Stimulated activated CD4-positive, alpha-beta T cell treated with anti-CD3 and anti-CD28 coated beads, TNF-alpha, amount 100 ng/mL, for 48 hours (primary cell): ENCODE measurements around the gene TJP2.
A peak's percentile ranks its signal among the peaks of the same experiment; 100 is the strongest.
"Not testable (repeated sequence)": the region's sequence is repeated elsewhere in the genome, so short reads cannot be mapped to it uniquely, and the experiment has no call there.

ENCODE experiments used
- DNase-seq, 3 donors: peaks; one replicate each; pipeline ENCODE4 v3.0.0-alpha.2; 2020; ENCODE audit warnings: low read depth in 3 of 3

The TJP2 gene

GRCh38 chr9:69158471-69158870 lies 15.6 kb upstream of the TJP2 start:
- no peak for DNase-seq

DNA sequence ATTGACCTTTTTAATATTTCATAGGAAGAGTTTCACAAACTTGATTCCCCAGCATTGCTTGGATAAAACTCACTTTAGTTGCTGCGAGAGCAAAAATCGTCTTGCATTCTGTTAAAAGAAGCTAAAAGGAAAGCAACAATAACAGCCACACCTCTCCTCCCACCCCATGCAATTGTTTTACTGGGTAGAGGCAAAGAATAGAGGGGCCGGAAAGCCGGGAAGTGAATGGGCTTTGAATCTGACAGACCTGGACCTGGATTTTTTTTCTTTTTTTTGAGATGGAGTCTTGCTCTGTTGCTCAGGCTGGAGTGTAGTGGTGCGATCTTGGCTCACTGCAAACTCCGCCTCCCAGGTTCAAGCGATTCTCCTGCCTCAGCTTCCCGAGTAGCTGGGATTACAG lies 9.5 kb upstream of the TJP2 start:
- not testable (repeated sequence) for DNase-seq

DNA sequence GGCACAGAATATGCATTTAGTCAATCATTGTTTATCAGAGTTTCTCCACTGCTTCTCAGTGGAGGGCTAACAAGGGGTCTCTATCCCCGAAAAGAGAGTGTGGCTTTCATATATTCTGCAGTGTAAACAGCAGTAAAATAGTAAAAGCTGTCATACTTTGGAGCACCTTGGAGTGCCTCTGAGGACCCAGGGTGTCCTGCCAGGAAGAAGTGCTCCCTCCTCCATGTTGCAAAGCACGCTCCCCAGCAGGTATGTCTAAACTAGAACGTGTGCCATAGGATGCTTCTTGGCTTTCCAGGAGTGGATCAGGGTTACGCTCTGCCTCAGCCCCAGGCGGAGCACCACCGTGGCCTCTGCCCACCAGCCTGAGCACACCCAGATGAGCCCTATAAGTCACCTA lies 8.5 kb upstream of the TJP2 start:
- DNase-seq, result no peak

GRCh38 chr9:69168709-69169217 lies 5.3 kb upstream of the TJP2 start:
- DNase-seq, result peak in 2 of 3 donors; percentile 65 to 70

- no peak for DNase-seq
Observed at GRCh38 chr9:69170231-69170630, 3.8 kb upstream of the TJP2 start.

GRCh38 chr9:69171049-69171448 lies 3.0 kb upstream of the TJP2 start:
- DNase-seq, result no peak

GRCh38 chr9:69171517-69171916 lies 2.6 kb upstream of the TJP2 start:
- DNase-seq, result no peak

- DNase-seq, result no peak
Observed at GRCh38 chr9:69172895-69173294, 1.2 kb upstream of the TJP2 start.

DNA sequence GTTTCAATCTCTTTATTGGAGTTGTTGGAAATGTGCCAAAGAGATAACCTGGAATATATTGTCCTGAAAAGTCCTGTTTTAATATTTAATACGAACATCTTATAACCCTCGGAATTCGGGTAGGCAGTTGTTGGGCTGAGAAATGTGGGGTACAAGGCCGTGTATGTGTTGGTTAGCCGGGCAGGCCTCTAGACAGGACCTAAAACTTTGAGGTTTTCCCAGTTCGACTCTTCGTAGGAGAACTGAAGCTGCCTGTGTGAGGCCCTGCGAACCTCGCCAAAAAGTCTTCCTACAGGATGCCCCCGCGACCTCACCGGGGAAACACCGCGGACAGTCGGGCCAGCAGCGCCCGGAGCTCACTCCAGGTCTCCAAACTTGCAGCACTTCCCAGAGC lies 583 bp upstream of the TJP2 start:
- DNase-seq, result no peak

- peak in 1 of 3 donors; percentile 29 for DNase-seq
Observed at GRCh38 chr9:69174616-69175463, 763 bp downstream of the TJP2 start.

GRCh38 chr9:69175486-69175885 lies 1.4 kb downstream of the TJP2 start:
- no peak for DNase-seq

DNA sequence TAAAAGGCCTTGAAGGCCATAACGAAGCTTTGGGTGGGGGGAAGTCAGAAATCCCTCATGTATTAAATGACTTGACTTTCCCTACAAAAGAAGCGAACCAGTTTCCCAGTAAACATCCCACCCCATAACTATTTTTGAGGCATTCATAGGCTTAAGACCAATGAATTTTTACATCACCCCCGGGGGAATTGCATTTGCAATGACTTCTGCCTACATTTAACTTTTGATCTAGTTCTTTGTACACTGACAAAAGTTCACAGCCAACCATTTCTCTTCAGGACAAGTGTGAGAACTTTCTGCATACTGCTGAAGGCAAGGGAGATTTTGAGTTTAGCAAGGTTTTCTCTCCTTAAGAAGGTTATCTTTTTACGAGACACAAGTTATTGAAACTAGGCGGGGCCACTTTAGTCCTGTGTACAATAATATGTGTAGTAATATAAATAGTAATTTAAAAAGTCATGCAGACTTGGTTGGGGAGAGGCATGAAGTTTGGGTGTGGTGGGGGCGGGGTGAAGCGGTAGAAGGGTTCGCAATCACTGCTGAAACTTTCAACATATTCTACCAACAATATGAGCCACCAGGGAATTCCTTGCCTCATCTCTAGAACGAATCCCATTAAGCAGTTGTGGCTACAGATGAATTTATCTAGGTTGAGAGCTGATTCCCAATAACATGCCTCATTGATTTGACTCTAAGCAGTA lies 2.5 kb downstream of the TJP2 start:
- no peak for DNase-seq

DNA sequence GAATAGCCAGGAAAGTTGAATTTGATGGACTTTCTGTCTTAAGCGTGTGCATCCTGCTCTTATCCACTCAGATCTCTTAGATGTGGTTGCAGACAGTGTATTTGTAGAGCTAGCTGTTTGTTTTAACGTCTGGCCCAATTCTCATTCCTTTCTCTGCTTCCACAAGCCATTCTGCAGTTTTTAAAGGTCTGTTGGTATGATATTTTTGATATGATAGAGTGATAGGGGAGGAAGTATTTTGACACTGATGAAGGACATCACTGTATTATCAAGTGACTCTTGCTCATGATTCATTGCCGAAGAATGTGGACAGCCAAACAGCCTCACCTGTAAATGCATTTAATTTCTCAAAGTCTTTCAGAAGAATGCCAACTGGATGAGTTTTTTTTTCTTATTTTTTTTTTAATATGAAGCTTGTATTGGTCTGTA lies 4.5 kb downstream of the TJP2 start:
- no peak for DNase-seq

- no peak for DNase-seq
Observed at GRCh38 chr9:69179037-69179436, 5.0 kb downstream of the TJP2 start.

GRCh38 chr9:69180200-69180599 lies 6.1 kb downstream of the TJP2 start:
- no peak for DNase-seq

DNA sequence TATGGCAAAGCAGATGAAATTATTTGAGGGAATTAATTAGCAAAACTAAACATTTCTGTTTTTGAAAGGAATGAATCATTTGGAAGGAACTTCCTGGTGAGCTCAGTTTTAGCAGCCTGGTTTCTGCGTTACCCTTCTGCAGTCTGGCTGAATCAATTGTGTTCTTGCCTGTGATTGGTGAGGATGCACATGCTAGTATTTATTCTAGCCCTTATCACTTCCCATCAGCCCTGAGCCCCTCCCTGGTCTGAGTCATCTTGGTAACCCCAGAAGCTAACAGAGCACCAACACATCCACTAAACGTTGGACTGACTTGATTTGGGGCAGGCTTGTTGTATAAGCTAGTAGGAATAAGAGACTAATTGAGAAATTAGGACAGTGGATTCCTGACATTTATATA lies 6.6 kb downstream of the TJP2 start:
- DNase-seq, result peak in 1 of 3 donors; percentile 23

- no peak for DNase-seq
Observed at GRCh38 chr9:69181908-69182353, 7.9 kb downstream of the TJP2 start.

GRCh38 chr9:69184266-69184665 lies 10.2 kb downstream of the TJP2 start:
- DNase-seq, result no peak

GRCh38 chr9:69186841-69187611 lies 12.9 kb downstream of the TJP2 start:
- DNase-seq, result no peak

DNA sequence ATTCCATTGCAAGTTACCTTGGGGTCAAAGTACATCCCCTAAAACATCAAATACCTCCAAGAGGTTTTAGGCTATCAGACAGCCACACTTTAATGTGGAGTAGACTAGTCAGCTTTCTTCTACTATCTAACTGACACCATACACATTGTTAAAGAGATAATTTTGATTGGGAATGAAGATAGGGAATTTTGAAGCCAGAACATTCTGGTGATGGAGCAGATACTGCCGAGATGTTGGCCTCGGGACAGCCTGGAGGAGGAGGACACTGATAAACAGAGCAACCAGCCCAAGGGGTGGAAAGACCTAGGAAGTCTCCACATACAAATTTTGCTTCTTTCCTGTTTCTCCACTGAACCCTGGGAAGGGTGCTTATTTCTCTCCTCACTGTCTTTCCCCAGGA lies 14.9 kb downstream of the TJP2 start:
- no peak for DNase-seq

DNA sequence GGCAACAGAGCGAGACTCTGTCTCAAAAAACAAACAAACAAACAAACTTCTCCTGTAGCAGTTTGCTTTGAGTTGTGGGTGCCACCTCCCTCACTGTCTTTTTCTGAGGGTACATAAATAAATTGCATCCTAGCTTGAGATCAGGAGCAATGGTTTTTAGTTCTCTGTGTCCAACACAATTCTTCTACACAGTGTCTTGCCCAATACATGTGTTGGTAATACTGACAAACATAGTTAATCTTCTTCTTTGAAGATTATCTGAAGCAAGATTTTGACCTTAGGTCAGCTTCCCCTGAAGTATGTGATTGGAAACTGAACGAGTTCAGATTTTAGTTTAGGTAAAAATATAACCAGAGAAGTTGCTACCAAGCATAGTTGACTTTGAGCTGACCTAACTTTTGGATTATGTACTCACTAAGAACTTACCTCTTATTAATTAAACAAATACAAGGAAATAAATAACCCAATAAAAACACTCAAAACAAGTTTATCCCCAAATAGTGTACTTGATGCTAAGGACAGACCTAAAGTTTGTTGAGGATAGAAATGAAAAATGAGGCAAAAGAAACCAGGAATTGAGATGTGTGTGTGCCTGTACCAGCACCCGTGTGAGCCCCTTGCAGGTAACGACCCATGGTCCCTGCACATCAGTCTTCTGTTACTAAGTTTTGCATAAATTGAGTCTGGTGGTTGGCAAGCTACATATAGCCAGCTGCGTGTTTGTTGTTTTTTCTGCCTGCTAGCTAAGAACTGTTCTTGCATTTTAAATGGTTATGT lies 16.2 kb downstream of the TJP2 start:
- DNase-seq, result no peak

DNA sequence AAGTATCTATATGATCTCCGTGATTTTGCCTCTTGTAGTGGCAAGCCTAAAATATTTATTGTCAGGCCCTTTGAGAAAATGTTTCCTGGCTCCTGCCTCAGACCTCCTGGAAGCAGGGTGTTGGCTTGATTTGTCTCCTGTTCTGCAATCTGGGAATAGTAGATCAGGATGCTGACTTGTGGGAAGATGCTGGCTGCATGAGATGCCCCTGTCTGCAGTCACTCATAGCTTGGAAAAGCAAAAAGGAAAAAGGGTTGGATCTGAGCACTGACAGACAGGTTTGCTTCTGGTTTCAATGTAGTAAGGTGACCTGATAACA lies 16.7 kb downstream of the TJP2 start:
- DNase-seq, result no peak
